NCI-H2029 (cell line): ENCODE data around the gene CGB8.
A peak's percentile ranks its signal among the peaks of the same experiment; 100 is the strongest.
"Not testable (repeated sequence)": the region's sequence is repeated elsewhere in the genome, so short reads cannot be mapped to it uniquely, and the experiment has no call there.

Experiments used
- DNase-seq: peaks from one replicate; lab custom pipeline; 2025; lab: John Stamatoyannopoulos, UW

CGB8 gene

DNA sequence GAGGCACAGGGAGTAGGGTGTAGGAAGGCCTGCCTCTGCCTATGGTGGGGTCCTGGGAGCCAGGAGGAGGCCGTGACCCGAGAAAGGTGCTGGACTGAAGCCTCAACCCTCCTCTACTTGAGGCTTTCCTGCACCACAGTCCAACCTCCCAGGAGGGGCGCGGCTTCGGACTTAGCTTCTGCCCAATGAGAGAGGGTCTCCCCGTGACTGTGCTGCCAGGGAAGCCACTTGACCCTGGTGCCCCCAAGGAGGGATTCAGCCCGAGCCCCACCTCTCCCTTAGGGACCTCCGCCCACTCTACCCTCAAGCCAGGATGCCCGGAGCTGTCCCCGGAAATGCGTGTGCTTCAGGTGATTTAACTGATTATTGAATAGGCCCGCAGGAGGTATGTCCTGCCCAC lies at the start of gene CGB8:
TSS of gene CGB8 (minus strand) at position 101 of the 400 bp plus-strand sequence. CDS start 372 bp downstream, outside the sequence.
- DNase-seq: not testable (repeated sequence)

- DNase-seq: peak; percentile 61
Measured at GRCh38 chr19:49097453-49098288, 48.8 kb upstream of the CGB8 start.

- no peak for DNase-seq
Measured at GRCh38 chr19:49094505-49095482, 45.9 kb upstream of the CGB8 start.

- DNase-seq: no peak
Measured at GRCh38 chr19:49092686-49093085, 43.8 kb upstream of the CGB8 start.

GRCh38 chr19:49091391-49092038 lies 42.6 kb upstream of the CGB8 start:
- DNase-seq: no peak

- no peak for DNase-seq
Measured at GRCh38 chr19:49086296-49086695, 37.4 kb upstream of the CGB8 start.

DNA sequence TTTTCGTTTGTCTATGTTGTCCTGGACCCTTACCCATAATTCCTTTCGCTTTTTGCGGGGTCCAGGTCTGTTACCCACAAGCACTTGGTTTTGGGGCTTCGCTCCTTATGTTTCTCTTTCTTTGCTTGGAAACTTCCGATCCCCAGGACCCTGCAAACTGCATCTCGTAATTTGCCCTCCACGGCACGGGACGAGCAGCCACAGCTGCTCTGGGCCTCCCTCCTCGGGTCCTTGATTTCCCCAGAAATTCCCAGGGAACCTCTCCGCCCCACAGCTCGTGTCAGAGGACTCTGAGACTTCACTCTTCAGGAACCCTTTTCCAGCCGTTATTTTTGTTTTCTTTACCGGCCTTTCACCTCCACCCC lies 36.9 kb upstream of the CGB8 start:
- no peak for DNase-seq

- peak; percentile 99 for DNase-seq
Measured at GRCh38 chr19:49085020-49085867, 36.3 kb upstream of the CGB8 start, which contains the start of gene SNRNP70. Gene SNRNP70, plus strand, starts transcription at chr19:49085451. Its CDS starts 964 bp downstream, at chr19:49086415.

DNA sequence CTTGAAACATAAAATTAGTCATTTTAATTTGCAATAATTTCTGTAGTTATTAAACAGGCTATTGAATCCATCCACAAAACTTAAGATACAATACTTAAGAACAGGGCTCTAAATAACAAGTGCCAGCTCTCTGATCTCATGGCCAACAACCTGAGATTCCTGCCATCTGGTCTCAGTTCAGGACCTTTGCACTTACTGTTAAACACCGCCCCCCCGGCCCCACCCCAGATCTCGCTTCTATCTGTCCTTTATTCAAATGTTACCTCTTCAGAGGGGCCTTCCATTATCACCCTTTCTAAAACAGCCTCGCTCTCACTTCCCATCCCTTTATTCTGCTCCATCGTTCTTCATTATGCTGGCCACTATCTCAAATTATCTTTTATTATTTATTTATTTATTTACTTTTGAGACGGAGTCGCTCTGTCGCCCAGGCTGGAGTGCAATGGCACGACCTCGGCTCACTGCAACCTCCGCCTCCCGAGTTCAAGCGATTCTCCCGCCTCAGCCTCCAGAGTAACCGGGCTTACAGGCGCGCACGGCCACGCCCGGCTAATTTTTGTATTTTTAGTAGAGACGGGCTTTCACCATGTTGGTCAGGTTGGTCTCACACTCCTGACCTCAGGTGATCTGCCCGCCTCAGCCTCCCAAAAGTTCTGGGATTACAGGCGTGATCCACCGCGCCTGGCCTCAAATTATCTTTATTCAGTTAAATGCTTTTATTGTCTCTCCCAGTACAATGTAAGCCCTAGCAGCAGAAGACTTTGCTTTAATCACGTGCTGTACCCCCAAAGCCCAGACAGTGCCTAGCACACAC lies 35.5 kb upstream of the CGB8 start:
- DNase-seq: no peak

DNA sequence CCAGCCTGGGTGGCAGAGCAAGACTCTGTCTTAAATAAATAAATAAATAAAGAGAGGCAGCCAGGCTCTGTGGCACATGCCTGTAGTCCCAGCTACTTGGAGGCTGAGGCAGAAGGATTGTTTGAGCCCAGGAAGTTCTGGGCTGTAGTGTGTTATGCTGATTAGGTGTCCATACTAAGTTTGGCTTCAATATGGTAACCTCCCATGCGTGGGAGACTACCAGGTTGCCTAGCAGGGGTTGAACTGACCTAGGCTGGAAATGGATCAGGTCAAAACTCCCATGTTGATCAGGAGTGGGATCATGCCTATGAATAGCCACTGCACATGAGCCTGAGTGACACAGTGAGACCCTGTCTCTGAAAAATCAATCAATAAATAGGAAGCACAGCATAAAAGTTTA lies 32.4 kb upstream of the CGB8 start:
- no peak for DNase-seq

DNA sequence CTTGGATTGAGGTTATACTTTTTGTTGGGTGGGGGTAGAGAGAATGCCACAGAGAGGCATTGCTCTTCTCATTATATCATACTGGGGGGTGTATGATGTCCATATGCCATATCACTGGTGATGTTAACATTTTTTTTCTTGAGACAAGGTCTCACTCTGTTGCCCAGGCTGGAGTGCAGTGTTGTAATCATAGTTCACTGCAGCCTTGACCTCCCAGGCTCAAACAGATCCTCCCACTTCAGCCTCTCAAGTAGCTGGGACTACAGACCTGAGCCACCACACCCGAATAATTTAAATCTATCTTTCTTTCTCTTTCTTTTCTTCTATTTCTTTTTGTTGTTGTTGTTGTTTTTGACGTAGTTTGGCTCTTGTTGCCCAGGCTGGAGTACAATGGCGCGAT lies 31.5 kb upstream of the CGB8 start:
- no peak for DNase-seq

DNA sequence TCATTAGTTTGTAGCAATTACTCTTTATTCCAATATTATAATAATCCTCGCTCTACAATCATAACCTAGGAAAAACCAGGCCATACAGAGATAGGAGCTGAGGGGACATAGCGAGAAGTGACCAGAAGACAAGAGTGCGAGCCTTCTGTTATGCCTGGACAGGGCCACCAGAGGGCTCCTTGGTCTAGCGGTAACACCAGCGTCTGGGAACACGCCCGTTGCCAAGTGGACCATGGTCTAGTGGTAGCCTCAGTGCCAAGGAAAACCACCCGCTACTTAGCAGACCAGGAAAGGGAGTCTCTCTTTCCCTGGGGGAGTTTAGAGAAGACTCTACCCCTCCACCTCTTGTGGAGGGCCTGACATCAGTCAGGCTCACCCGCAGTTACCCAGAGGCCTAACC lies 26.0 kb upstream of the CGB8 start:
- DNase-seq: peak; percentile 61

DNA sequence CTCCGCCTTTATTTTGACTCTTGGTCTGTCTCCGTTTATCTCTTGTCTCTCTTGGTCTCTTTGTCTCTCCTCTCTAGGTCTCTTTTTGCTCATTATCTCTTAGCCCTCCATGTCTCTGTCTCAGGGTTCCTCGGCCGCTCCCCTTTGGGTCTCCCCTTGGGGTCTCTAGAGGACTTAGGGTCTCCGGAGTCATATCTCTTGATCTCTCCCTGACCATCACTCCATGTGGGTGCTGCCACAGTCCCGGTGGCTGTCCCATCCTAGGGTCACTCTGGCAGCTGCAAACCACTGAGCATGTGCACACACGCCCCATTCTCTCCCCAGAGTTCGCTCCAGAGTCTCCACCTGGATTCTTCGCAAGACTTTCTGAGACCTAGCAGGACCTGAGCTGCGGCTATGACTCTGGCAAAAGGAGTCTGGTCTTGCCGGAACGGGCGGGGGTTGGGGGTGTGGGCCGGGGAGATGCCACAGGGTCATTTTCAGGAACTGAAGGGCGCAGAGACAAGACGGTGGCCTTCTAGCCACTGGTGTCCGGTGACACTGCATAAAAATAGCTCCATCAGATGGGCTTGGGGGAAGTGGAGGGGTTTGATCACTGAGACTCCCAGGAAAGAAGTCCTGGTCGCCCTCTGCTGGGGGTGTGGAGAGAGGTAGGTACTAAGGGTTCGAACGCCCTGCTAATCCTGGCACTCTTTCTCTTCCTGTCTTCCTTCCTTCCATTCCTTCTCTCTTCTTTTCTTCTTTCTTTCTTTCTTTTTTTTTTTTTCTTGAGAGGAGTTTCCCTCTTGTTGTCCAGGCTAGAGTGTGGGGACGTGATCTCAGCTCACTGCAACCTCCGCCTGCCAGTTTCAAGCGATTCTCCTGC lies 24.8 kb upstream of the CGB8 start:
- no peak for DNase-seq

- DNase-seq: no peak
Measured at GRCh38 chr19:49071860-49072547, 23.1 kb upstream of the CGB8 start.

DNA sequence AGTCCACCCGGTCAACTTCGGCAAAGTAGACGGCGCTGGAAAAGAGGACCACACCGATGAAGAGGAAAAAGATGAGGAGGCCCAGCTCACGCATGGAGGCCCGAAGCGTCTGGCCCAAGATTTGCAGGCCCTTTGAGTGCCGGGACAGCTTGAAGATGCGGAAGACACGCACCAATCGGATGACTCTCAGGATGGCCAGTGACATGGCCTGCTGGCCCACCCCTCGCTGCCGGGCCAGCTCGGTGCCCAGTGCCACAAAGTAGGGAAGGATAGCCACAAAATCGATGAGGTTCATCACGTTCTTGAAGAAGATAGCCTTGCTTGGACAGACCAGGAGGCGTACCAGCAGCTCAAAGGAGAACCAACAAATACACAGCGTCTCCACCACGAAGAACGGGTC lies 21.5 kb upstream of the CGB8 start:
- no peak for DNase-seq

DNA sequence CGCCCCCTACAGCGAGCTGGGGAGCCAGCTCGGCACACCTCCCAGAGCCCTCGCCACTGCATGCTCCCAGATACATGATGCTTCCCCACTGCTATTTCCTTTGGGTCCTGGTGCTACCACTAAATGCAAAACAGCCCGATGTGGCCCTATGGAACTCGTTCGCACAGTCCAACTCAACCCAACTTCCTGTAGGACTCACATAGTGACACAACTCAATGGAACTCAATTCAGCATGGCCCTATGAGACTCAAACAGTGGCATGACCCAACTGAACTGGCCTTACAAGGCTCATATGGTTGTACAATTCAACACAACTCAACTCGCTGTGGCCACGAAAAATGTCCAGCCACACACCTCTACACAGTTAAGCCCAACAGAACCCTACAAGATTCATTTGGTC lies 20.1 kb upstream of the CGB8 start:
- DNase-seq: no peak

GRCh38 chr19:49067554-49067953 lies 18.6 kb upstream of the CGB8 start:
- no peak for DNase-seq

GRCh38 chr19:49065905-49066512 lies 17.1 kb upstream of the CGB8 start:
- DNase-seq: no peak
